Thoracic aorta (tissue), 2 donors: ENCODE data around the gene ST8SIA2. TPM values are rescaled to one million over a fixed set of nuclear protein-coding genes. Genes with fewer than 3 reads are reported as not detected.

Experiments used
- ATAC-seq: fragments of 150-250 bp; one replicate; pipeline ENCODE4 v1.8.0; 2017; ENCODE audit warnings: low read depth; ENCODE audit not compliant: insufficient number of reproducible peaks, low FRiP score
- DNase-seq: peaks from one replicate; pipeline ENCODE4 v3.0.0-alpha.2; 2020; ENCODE audit warnings: low spot score
- H3K27ac ChIP-seq, 2 donors: fragments of 200-600 bp; sonication (generic); 1 replicate in 1 of 2; 2 replicates in 1 of 2; pipeline ENCODE4 v1.5.1; 2016; ENCODE audit warnings: mild to moderate bottlenecking in 2 of 2, moderate library complexity in 2 of 2
- H3K27me3 ChIP-seq: fragments of 200-600 bp; sonication (generic); replicated peaks from 2 replicates; pipeline ENCODE4 v1.6.0; 2016; ENCODE audit warnings: mild to moderate bottlenecking; ENCODE audit not compliant: insufficient read depth
- H3K36me3 ChIP-seq: fragments of 200-600 bp; sonication (generic); one replicate; pipeline ENCODE4 v1.5.1; 2016
- H3K4me1 ChIP-seq, 2 donors: fragments of 200-600 bp; sonication (generic); 1 replicate in 1 of 2; 2 replicates in 1 of 2; pipeline versions ENCODE4 v1.5.1 to v1.6.0; 2016; ENCODE audit warnings: low read depth in 2 of 2, mild to moderate bottlenecking in 1 of 2; ENCODE audit not compliant: control insufficient read depth in 1 of 2
- H3K4me3 ChIP-seq: fragments of 200-600 bp; sonication (generic); 2 replicates; pipeline ENCODE4 v1.5.1; 2016; ENCODE audit warnings: mild to moderate bottlenecking
- H3K9me3 ChIP-seq: fragments of 200-600 bp; sonication (generic); 2 replicates; pipeline ENCODE4 v1.5.1; 2016
- CTCF ChIP-seq: fragments of 200-600 bp; sonication (generic); IDR thresholded peaks from one replicate; pipeline ENCODE4 v1.5.1; 2019; ENCODE audit warnings: antibody characterized with exemption
- total RNA-seq, 2 donors: library from RNA; depleted of rRNA; stranded (reverse); fragments of >200 nt; gene quantifications; one replicate each; pipeline versions ENCODE4 v1.1.0 to v1.2.3, GENCODE V29; 2016

Gene ST8SIA2
- total RNA-seq, 2 donors from 2014 or later: not detected

GRCh38 chr15:92391640-92392039, 2.0 kb upstream of the ST8SIA2 start:
- no peak overlapping the region for H3K4me3 ChIP-seq
- TF ChIP-seq CTCF: no peak
- peaks cover 6% of the 10 kb centered on the region for H3K27me3 ChIP-seq
- H3K9me3 ChIP-seq: no peaks in the 10 kb centered on the region
- DNase-seq (no peak), ATAC-seq (no peak)
- H3K36me3 ChIP-seq: no peaks in the 10 kb centered on the region
- H3K27ac ChIP-seq: no peak overlapping the region
- H3K4me1 ChIP-seq: no peaks in the 10 kb centered on the region

GRCh38 chr15:92392462-92392861, 1.2 kb upstream of the ST8SIA2 start:
- no peaks in the 10 kb centered on the region for H3K4me1 ChIP-seq
- no peak overlapping the region for H3K4me3 ChIP-seq
- no peaks in the 10 kb centered on the region for H3K36me3 ChIP-seq
- H3K27ac ChIP-seq: no peak overlapping the region
- TF ChIP-seq CTCF: no peak
- H3K9me3 ChIP-seq: no peaks in the 10 kb centered on the region
- H3K27me3 ChIP-seq: peaks cover 6% of the 10 kb centered on the region
- DNase-seq (no peak), ATAC-seq (no peak)

- Histone ChIP-seq H3K4me3 (no peak overlapping the region), H3K9me3 (no peaks in the 10 kb centered on the region), H3K27ac (no peak overlapping the region), H3K27me3 (peaks cover 6% of the 10 kb centered on the region), H3K36me3 (no peaks in the 10 kb centered on the region), H3K4me1 (no peaks in the 10 kb centered on the region)
- ATAC-seq (no peak), DNase-seq (no peak)
- no peak for TF ChIP-seq CTCF
Observed at GRCh38 chr15:92393980-92394308, 263 bp downstream of the ST8SIA2 start.

GRCh38 chr15:92394309-92395097, 822 bp downstream of the ST8SIA2 start:
- Histone ChIP-seq H3K9me3 (no peaks in the 10 kb centered on the region), H3K4me3 (no peak overlapping the region), H3K27ac (no peak overlapping the region), H3K36me3 (no peaks in the 10 kb centered on the region), H3K4me1 (no peaks in the 10 kb centered on the region), H3K27me3 (peaks cover 6% of the 10 kb centered on the region)
- ATAC-seq (no peak), DNase-seq (no peak)
- no peak for TF ChIP-seq CTCF

GRCh38 chr15:92395098-92395635, 1.5 kb downstream of the ST8SIA2 start:
- Histone ChIP-seq H3K4me3 (no peak overlapping the region), H3K27me3 (peaks cover 6% of the 10 kb centered on the region)
- DNase-seq: no peak

More at GRCh38 chr15:92395098-92395635, 1.5 kb downstream of the ST8SIA2 start:
- no peak overlapping the region for H3K27ac ChIP-seq
- H3K4me1 ChIP-seq: no peaks in the 10 kb centered on the region
- H3K9me3 ChIP-seq: no peaks in the 10 kb centered on the region
- H3K36me3 ChIP-seq: no peaks in the 10 kb centered on the region
- TF ChIP-seq CTCF: no peak
- ATAC-seq: no peak
